Measurements from ENCODE around the gene BTN3A1.
"Not testable (repeated sequence)": the region's sequence is repeated elsewhere in the genome, so short reads cannot be mapped to it uniquely, and the experiment has no call there.

BTN3A1 gene

GRCh38 chr6:26401987-26402658 is at the start of gene BTN3A1:
BTN3A1 (plus strand) TSS chr6:26402275; CDS start chr6:26405564, 3,289 bp downstream.
- FAIRE-seq = peak; percentile 99

GRCh38 chr6:26352315-26352714 is 49.8 kb upstream of the BTN3A1 start:
- FAIRE-seq = no peak

- no peak for FAIRE-seq
Observed at GRCh38 chr6:26354162-26354561, 47.9 kb upstream of the BTN3A1 start.

- FAIRE-seq = no peak
Observed at GRCh38 chr6:26355366-26355765, 46.7 kb upstream of the BTN3A1 start.

DNA sequence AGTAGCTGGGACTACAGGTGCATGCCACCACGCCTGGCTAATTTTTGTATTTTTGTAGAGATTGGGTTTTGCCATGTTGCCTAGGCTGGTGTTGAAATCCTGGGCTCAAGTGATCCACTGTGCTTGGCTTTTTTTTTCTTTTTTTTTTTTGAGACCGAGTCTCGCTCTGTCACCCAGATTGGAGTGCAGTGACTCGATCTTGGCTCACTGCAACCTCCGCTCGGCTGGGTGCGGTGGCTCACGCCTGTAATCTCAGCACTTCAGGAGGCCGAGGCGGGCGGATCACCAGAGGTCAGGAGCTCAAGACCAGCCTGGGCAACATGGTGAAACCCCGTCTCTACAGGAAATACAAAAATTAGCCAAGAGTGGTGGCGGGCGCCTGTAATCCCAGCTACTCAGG is 44.5 kb upstream of the BTN3A1 start:
- not testable (repeated sequence) for FAIRE-seq

DNA sequence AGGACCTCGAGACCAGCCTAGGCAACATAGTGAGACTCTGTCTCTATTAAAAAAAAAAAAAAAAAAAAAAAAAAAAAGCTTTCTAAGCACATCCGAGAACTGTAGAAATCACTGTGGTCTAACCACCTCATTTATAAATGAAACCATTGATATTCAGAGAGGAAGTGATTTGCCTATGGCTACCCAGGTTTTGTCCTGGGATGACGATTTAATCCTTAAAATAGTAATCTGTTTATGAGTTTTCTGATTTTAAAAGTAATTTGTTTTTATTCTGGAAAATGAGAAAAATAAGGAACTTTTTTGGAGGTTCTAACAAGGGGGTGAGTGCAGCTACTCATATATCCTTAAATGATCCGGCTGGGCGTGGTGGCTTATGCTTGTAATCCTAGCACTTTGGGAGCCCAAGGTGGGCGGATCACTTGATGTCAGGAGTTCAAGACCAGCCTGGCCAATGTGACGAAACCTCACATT is 43.5 kb upstream of the BTN3A1 start:
- FAIRE-seq = no peak

DNA sequence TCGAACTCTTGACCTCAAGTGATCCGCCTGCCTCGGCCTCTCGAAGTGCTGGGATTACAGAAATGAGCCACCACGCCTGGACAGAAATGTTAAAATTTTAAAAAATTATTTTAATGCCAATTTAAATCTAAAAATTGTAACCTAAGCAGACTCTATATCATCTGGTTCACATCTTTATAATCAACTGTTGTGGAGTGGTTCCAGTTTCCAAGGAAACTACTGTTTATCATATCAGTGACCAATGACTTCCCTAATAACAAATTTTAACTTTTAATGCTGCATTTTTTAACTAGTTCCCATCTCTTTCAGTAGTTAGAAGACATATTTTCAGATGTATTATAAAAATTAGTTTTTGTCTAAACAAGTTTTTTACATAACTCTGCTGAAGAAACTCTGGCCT is 42.3 kb upstream of the BTN3A1 start:
- no peak for FAIRE-seq

DNA sequence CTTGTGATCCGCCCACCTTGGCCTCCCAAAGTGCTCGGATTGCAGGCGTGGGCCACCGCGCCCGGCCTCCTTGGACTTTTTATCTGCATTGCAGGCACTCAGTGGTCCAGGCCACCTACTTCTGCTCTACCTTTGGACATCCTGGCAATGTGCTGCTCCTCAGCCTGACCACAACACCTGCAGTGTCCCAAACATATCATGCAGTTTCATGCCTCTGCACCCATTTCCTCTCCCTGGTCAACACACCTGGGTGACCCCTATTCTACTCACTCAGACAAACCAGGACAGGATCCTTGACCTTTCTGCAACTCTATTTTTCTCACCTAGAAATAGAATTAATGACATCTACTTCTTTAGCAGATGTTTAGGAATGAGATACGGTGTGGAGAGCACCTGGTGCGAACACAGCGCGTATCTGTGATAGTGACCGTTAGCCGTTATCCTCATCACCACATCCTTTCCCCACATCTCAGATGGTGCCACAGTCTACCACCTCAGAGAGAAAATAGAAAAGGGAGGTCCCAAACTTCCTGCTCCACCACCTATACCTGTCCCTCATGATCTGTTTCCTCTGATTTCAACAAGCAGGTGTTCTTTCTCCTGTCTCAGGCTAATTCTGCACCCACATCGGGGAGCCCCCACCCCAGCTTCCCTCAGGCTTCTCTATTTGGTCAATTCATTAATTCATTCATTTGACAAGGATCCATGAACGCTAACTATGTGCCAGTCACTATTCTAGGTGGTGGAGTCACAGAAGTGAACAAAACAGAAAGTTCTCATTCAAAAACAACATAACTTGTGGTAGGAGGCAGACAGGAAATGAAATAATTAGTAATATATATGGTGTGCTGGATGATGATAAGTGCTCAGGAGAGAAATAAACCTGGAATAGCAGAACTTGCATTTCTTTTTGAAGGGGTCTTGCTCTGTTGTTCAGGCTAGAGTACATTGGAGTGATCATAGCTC is 41.3 kb upstream of the BTN3A1 start:
- FAIRE-seq = no peak

DNA sequence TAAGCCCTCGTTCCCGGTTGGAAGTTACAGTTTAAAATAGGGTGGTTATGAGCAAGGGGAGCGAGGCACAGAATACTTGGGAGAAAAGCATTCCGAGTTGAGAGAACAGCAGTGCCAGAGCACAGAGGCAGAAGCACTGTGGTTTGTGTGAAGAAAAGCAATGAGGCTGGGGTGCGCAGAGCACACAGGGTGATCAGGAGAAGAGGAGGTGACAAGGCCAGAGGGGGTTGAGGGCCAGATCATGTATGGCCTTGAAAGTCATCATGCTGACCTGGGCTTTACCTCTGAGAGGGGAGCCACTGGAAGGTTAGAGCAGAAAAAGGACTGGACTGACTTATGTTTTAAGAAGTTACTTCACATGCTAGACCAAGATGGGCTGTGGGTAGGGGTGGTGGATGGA is 40.5 kb upstream of the BTN3A1 start:
- no peak for FAIRE-seq

DNA sequence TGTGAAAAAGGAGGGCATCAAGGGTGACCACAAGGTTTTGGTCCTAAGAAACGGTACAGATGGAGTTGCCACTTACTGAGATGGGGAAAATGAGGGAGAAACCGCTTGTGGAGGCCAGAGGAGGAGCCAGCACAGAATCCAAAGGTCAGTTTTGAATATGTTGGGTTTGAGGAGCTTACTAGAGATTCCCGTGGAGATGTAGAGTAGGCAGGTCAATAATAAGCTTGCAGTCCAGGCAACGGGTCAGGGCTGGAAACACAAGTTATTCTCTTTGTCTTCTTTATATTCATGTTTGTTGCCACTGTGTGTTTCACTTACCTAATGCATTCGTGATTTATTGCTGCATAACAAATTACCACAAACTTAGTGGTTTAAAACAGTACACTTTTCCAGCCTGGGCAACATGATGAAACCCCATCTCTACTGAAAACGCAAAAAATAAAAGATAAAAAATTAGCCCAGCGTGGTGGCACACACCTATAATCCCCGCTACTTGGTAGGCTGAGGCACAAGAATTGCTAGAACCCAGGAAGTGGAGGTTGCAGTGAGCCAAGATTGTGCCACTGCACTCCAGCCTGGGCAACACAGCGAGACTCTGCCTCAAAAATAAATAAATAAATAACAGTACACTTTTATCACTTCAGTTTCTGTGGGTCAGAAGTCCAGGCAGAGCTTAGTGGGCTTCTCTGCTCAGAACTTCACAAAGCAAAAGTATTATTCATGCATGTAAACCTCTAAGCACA is 39.8 kb upstream of the BTN3A1 start:
- no peak for FAIRE-seq

GRCh38 chr6:26362836-26363220 is 39.2 kb upstream of the BTN3A1 start:
- FAIRE-seq = no peak

DNA sequence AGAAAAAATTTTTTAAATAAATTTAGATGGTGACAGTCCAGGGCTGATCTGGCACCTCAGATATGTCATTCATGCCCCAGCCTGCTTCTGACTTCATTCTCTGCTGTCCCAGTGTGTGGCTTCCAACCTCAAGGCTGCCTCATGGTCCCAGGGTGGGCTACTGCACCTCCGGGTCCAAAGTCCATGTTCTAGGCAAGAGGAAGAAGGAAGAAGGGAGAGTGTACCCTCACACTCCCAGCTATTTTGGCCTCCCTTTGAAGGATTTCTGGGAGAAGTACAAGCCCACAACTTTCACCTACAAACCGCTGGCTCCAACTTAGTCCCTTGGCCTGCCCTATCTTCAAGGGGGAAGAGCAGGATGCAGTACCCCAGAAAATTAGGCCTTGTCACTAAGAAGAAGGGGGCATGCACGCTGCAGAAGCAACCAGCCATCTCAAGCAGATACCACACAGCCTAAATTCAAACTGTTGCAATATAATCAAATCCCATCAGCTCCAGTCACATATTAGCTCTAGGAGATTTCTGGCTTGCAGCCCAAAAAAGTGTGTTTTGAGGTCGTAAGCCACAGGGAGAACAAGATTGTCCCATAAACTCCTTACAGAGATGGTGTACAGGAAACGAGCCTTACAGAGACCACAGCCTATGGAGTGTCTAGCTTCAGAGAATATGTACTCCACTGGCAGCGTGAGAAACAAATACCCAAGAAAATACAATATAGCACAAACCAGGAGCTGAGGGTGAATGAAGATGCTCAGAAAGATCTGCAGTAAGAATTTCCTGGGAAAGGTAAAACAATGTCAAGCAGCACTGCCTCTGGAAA is 38.0 kb upstream of the BTN3A1 start:
- FAIRE-seq = no peak

- FAIRE-seq = no peak
Observed at GRCh38 chr6:26365633-26365995, 36.5 kb upstream of the BTN3A1 start.

- FAIRE-seq = no peak
Observed at GRCh38 chr6:26366504-26366903, 35.6 kb upstream of the BTN3A1 start.

- FAIRE-seq = no peak
Observed at GRCh38 chr6:26367114-26367513, 35.0 kb upstream of the BTN3A1 start.

- not testable (repeated sequence) for FAIRE-seq
Observed at GRCh38 chr6:26371813-26372212, 30.3 kb upstream of the BTN3A1 start.

GRCh38 chr6:26372308-26373144 is 29.5 kb upstream of the BTN3A1 start:
- no peak for FAIRE-seq

DNA sequence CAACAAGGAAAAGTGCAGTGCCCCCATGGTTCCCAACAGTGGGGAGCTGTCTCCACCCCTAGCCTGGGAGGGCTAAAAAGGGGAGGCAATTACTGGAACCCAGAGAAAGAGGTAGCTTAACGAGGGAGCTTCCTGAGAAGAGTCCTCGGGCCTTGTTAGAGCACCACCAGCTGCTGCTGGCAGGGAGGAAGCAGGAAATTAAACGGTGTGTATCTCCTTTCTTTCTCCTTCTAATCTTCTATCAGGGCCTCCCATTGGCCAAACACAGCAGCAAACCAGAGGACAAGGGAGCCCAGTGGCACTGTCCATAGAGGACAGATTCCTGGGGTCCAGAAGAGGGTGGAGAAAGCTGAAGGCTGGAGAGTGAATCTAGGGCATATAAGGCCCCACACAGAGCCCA is 26.8 kb upstream of the BTN3A1 start:
- no peak for FAIRE-seq

GRCh38 chr6:26377719-26378118 is 24.4 kb upstream of the BTN3A1 start:
- FAIRE-seq = no peak

GRCh38 chr6:26378143-26378542 is 23.9 kb upstream of the BTN3A1 start:
- not testable (repeated sequence) for FAIRE-seq

GRCh38 chr6:26379292-26379691 is 22.8 kb upstream of the BTN3A1 start:
- no peak for FAIRE-seq
